Adrenal gland (tissue), 5 donors: ENCODE measurements around the gene PRM1.

ENCODE experiments used
- POLR2A ChIP-seq, 2 donors: fragments of 450-650 bp; IDR thresholded peaks; one replicate each; pipeline ENCODE4 v1.6.1; 2017; ENCODE audit warnings: antibody characterized with exemption in 2 of 2, mild to moderate bottlenecking in 2 of 2, moderate library complexity in 1 of 2
- TF ChIP-seq, protein P1 (sequence below), 6 experiments: fragments of 450-650 bp in 4 of 6; fragments of 200-600 bp in 2 of 6; sonication (generic) in 1 of 6; IDR thresholded peaks; 1 replicate in 5 of 6; 2 replicates in 1 of 6; pipeline versions ENCODE4 v1.5.1 to v1.8.0; 2016 to 2021; ENCODE audit warnings: antibody characterized with exemption in 6 of 6, mild to moderate bottlenecking in 2 of 6, moderate library complexity in 1 of 6
- donor health status: DM: no; HTN: no; CAD: no.

- TF ChIP-seq, protein P1, sequence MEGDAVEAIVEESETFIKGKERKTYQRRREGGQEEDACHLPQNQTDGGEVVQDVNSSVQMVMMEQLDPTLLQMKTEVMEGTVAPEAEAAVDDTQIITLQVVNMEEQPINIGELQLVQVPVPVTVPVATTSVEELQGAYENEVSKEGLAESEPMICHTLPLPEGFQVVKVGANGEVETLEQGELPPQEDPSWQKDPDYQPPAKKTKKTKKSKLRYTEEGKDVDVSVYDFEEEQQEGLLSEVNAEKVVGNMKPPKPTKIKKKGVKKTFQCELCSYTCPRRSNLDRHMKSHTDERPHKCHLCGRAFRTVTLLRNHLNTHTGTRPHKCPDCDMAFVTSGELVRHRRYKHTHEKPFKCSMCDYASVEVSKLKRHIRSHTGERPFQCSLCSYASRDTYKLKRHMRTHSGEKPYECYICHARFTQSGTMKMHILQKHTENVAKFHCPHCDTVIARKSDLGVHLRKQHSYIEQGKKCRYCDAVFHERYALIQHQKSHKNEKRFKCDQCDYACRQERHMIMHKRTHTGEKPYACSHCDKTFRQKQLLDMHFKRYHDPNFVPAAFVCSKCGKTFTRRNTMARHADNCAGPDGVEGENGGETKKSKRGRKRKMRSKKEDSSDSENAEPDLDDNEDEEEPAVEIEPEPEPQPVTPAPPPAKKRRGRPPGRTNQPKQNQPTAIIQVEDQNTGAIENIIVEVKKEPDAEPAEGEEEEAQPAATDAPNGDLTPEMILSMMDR (IDR thresholded peaks at IDR 0.05) = no peak
- TF ChIP-seq POLR2A (IDR thresholded peaks at IDR 0.05) = no peak
Observed at GRCh38 chr16:11283820-11284248, 2.7 kb upstream of the PRM1 start.
